ENCODE results near the gene SPACA4. TPM values are rescaled to one million over a fixed set of nuclear protein-coding genes. Genes with fewer than 3 reads are reported as not detected.

Gene SPACA4
- total RNA-seq, 1 experiment from 2014 or later, result not detected

DNA sequence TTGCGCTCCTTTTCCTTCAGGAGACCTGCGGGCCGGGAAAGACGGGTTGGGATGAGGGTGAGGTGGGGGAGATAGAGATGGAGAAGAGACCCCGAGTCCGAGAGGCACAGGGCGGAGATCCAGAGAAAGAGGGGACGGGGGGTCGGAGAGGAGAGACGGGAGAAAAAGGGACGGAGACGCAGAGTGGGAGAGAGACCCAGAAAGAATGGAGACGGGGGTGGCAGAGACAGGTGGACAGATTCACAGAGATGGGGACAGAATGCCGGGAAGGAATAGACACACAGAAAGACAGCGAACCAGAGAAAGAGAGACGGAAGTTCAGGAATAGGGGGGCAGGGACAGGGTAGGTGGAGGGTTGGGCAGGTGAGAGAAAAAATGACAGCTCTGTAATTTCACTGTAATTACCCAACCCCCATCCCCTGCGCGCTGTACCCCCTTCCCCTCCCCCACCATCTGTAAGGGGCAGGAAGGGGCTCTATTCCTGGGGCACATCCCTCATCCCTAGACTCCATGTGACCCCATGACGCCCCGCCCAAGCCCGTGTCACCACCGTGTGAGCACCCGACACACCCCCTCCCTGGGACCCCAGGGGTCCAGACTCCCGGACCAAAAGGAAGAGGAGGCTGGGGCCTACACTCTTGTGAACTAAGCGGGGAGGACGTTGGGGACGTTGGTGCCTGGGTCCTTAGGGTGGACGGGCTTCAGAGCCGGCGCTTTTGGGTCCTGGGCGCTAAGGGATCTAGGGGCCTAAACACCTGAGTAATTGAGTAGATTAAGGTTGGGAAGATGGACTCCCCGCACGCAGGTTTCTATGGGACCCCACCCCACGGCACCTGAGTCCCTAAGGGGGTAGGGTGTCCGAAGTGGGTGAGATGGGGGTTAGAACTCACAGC, 29.7 kb downstream of the SPACA4 start:
- no peak for DNase-seq
- no peak overlapping the region for H3K56ac ChIP-seq (ENCODE audit: insufficient read length, low read depth, low read length)
- Mint-ChIP-seq H3K27me3 (ENCODE audit: low read depth) (peaks cover 4% of the 10 kb centered on the region), H3K4me1 (peaks cover 34 to 55% of the 10 kb centered on the region in 2 experiments), H3K9me3 (no peaks in the 10 kb centered on the region), H3K4me3 (peak overlapping the region; percentile 82 to 89), H3K27ac (peak overlapping the region in 1 of 3 experiments; percentile 72; a peak in 3 of 7 replicates), H3K36me3 (ENCODE audit: insufficient read depth in 1 of 3, low read depth in 3 of 3) (peaks cover 11 to 35% (median 25%) of the 10 kb centered on the region in 3 experiments; a peak in 6 of 7 replicates)
- H2BK15ac ChIP-seq (ENCODE audit: low read depth, low read length), result no peak overlapping the region
- no peaks in the 10 kb centered on the region for H4K20me1 ChIP-seq (ENCODE audit: control insufficient read depth, insufficient read depth, insufficient read length)
- no peak overlapping the region for H4K91ac ChIP-seq (ENCODE audit: insufficient read length, low read depth, low read length)
- H3K4ac ChIP-seq (ENCODE audit: low read depth, low read length), result no peak overlapping the region
- no peaks in the 10 kb centered on the region for H3K79me1 ChIP-seq (ENCODE audit: insufficient read depth, low read depth, low read length, poor library complexity, severe bottlenecking)
- H3K18ac ChIP-seq (ENCODE audit: insufficient read length, low read depth, low read length), result no peak overlapping the region
- H2AK5ac ChIP-seq (ENCODE audit: insufficient read length, low read length), result no peak overlapping the region
- no peak overlapping the region for H2BK120ac ChIP-seq (ENCODE audit: low read depth, low read length, poor library complexity, severe bottlenecking)
- H3K4me1 ChIP-seq (ENCODE audit: insufficient read depth, low read length), result peaks cover 8% of the 10 kb centered on the region; the same call in 1 of the 2 replicates
- TF ChIP-seq, protein P1, sequence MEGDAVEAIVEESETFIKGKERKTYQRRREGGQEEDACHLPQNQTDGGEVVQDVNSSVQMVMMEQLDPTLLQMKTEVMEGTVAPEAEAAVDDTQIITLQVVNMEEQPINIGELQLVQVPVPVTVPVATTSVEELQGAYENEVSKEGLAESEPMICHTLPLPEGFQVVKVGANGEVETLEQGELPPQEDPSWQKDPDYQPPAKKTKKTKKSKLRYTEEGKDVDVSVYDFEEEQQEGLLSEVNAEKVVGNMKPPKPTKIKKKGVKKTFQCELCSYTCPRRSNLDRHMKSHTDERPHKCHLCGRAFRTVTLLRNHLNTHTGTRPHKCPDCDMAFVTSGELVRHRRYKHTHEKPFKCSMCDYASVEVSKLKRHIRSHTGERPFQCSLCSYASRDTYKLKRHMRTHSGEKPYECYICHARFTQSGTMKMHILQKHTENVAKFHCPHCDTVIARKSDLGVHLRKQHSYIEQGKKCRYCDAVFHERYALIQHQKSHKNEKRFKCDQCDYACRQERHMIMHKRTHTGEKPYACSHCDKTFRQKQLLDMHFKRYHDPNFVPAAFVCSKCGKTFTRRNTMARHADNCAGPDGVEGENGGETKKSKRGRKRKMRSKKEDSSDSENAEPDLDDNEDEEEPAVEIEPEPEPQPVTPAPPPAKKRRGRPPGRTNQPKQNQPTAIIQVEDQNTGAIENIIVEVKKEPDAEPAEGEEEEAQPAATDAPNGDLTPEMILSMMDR (conservative IDR thresholded peaks at IDR 0.05), result no peak
- H4K8ac ChIP-seq (replicated peaks; ENCODE audit: insufficient read length, low read depth, low read length), result no peak overlapping the region
- no CpG with 5 or more reads among the region's 35 CpGs for WGBS (ENCODE audit: extremely low coverage, insufficient read length, low lambda C conversion rate)
- H3K4me2 ChIP-seq (ENCODE audit: insufficient read depth, insufficient read length, low read length), result peak overlapping the region; percentile 80
- no peak overlapping the region for H2BK20ac ChIP-seq (ENCODE audit: low read depth, low read length, poor library complexity, severe bottlenecking)
- no peak overlapping the region for H3K14ac ChIP-seq (ENCODE audit: insufficient read depth, low read length)
- no peak overlapping the region for H4K5ac ChIP-seq (ENCODE audit: insufficient read length, low read depth, low read length)
- no peak overlapping the region for H2BK12ac ChIP-seq (ENCODE audit: insufficient read length, low read depth, low read length)
- no peaks in the 10 kb centered on the region for H3K9me3 ChIP-seq (ENCODE audit: control insufficient read depth, low read depth, low read length)
- no peaks in the 10 kb centered on the region; the same call in 1 of the 2 replicates for H3K27me3 ChIP-seq (ENCODE audit: insufficient read depth, low read length)
- no peak overlapping the region for H3K9ac ChIP-seq (ENCODE audit: extremely low read depth, insufficient read length, low read length)
- no peak overlapping the region for H3T11ph ChIP-seq (ENCODE audit: low read length)
- no peaks in the 10 kb centered on the region for H3K79me2 ChIP-seq (ENCODE audit: insufficient read depth, low read length)
- H3K27ac ChIP-seq (ENCODE audit: insufficient read length, low read depth, low read length), result no peak overlapping the region
- H2AFZ ChIP-seq (ENCODE audit: low read length), result no peak overlapping the region
- no peak overlapping the region for H2BK5ac ChIP-seq (ENCODE audit: insufficient read length, low read length)
- H3K23ac ChIP-seq (ENCODE audit: insufficient read length, low read depth, low read length), result no peak overlapping the region
- H3K23me2 ChIP-seq (ENCODE audit: insufficient read length, low read depth, low read length, poor library complexity, severe bottlenecking), result peaks cover 21% of the 10 kb centered on the region
